Aorta (tissue), 5 donors: ENCODE data around the gene RASGRP3. TPM values are rescaled to one million over a fixed set of nuclear protein-coding genes. Genes with fewer than 3 reads are reported as not detected.
"Not testable (repeated sequence)": the region's sequence is repeated elsewhere in the genome, so short reads cannot be mapped to it uniquely, and the experiment has no call there.

Experiments used
- ATAC-seq: fragments of 200-7000 bp; cut with Tn5 transposase; one replicate; pipeline ENCODE4 v1.9.1; 2022; ENCODE audit warnings: moderate library complexity; ENCODE audit not compliant: low FRiP score
- DNase-seq, 2 donors: peaks; one replicate each; pipeline ENCODE4 v3.0.0-alpha.2; 2020
- H3K27ac ChIP-seq, 2 donors: one replicate each; pipeline ENCODE4 v1.5.1; 2013; ENCODE audit warnings: low read length in 2 of 2, mild to moderate bottlenecking in 2 of 2, moderate library complexity in 2 of 2, control low read depth in 1 of 2, inconsistent platforms in 1 of 2, low read depth in 1 of 2
- H3K27me3 ChIP-seq, 2 donors: one replicate each; pipeline ENCODE4 v1.6.1; 2013; ENCODE audit warnings: control low read depth in 1 of 2, low read length in 1 of 2, mild to moderate bottlenecking in 1 of 2, moderate library complexity in 1 of 2; ENCODE audit not compliant: insufficient read depth in 2 of 2, control insufficient read depth in 1 of 2
- H3K36me3 ChIP-seq, 2 donors: one replicate each; pipeline ENCODE4 v1.6.1; 2013; ENCODE audit warnings: control low read depth in 1 of 2, low read length in 1 of 2, mild to moderate bottlenecking in 1 of 2; ENCODE audit not compliant: insufficient read depth in 2 of 2, control insufficient read depth in 1 of 2
- H3K4me1 ChIP-seq, 2 donors: one replicate each; pipeline ENCODE4 v1.6.1; 2013; ENCODE audit warnings: low read length in 2 of 2, control low read depth in 1 of 2, mild to moderate bottlenecking in 1 of 2, moderate library complexity in 1 of 2; ENCODE audit not compliant: insufficient read depth in 2 of 2, control insufficient read depth in 1 of 2
- H3K4me3 ChIP-seq, 2 donors: one replicate each; pipeline ENCODE4 v1.5.1; 2013; ENCODE audit warnings: low read length in 2 of 2, control low read depth in 1 of 2, mild to moderate bottlenecking in 1 of 2
- H3K9me3 ChIP-seq: one replicate; pipeline ENCODE4 v1.6.1; 2013; ENCODE audit warnings: mild to moderate bottlenecking, low read length; ENCODE audit not compliant: control insufficient read depth
- WGBS, 2 donors: extraction: QIAGEN DNeasy Blood & Tissue Kit; methylation state at CpG; one replicate each; pipeline ENCODE4 v1.1.7; 2013; 5-methylcytosine and 5-hydroxymethylcytosine counted together
- intact Hi-C, 2 donors: fragments of 100-400 bp; cut with DNase I; formaldehyde crosslinking; loops; one replicate each; pipeline versions ENCODE4 v1.14.2 to v1.15.0; 2022
- polyA plus RNA-seq, 2 donors: library from polyadenylated mRNA; stranded (reverse); fragments of 200-250 nt; gene quantifications; one replicate each; pipeline ENCODE4 v1.2.3, GENCODE V29; 2013
- total RNA-seq, 2 donors: library from RNA; stranded (reverse); fragmentation: NEBNext Ultra II Directional; extraction: Animal tissue kit (Norgen Biotek cat#: 25700); gene quantifications; one replicate each; pipeline ENCODE4 v1.2.1, GENCODE V29; 2021
- donor health status: healthy with polysubstance abuse.
- donor health status: Bipolar disorder and iron deficiency.
- donor health status: DM: no; HTN: no; CAD: no.
- donor health status: DM: no; HTN: no; CAD: no.
- donor health status: DM: yes; HTN: yes; CAD: no.

RASGRP3 gene
- total and polyA plus RNA-seq, 4 donors = 0.46 to 22.3 (median 7.9) TPM

DNA sequence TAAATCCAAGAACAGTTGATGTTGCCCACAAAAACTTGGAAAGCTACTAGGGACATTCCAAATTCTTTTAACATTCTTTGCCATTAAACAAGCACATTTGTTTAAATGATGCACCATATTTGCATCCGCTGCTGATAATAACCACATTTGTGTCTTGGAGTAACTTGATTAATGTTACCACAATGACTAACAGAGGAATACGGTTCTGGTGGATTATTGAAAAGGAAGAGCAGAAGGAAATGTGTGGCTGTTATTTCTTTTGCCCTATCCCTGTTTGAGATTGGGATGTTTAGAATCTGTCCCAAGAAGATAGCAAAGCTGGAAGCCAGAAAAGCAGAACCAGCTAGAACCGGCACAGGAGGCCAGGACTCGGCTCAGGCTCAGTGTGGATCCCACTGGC is 39.2 kb upstream of the RASGRP3 start:
- DNase-seq (no peak), ATAC-seq (no peak)
- WGBS, 2 donors = 25 to 27% methylated on average over 4 of the region's 4 CpGs
- Histone ChIP-seq H3K27ac (no peak overlapping the region), H3K4me1 (no peaks in the 10 kb centered on the region), H3K4me3 (no peak overlapping the region), H3K27me3 (no peaks in the 10 kb centered on the region), H3K36me3 (no peaks in the 10 kb centered on the region), H3K9me3 (no peaks in the 10 kb centered on the region)
- intact Hi-C loops = no loop called here

- no peak overlapping the region for H3K4me3 ChIP-seq
Observed at GRCh38 chr2:33437815-33438214, 38.6 kb upstream of the RASGRP3 start.

DNA sequence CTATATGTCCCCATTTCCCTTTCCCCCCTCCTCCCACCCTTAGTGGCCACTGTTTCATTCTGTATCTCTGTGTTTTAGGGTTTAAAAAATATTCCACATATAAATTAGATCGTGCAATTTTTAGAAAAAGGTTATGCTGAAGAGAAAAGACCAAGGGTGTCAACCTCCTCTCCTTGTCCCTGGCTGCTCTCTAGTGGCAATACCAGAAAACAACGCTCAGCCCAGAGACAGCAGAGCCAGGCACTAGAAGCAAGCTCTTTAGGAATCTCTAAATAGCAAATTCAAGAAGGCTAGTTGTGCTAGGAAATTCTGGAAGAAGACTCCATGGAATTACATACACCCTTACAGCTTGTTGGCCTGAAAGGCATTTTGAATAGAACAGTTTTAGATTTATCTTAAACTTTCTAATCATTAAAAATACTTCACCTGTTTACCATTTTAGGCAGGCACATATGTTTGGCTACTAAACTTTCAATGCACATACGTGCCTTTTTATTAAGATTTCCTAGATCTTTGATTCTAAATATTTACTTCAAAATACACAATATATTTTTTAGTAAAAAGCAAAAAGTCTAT is 35.1 kb upstream of the RASGRP3 start:
- Histone ChIP-seq H3K4me1 (no peaks in the 10 kb centered on the region), H3K9me3 (no peaks in the 10 kb centered on the region), H3K4me3 (no peak overlapping the region), H3K27ac (no peak overlapping the region), H3K27me3 (no peaks in the 10 kb centered on the region), H3K36me3 (no peaks in the 10 kb centered on the region)
- ATAC-seq = peak; percentile 86
- 22 to 25% methylated on average over 3 of the region's 3 CpGs for WGBS, 2 donors
- DNase-seq = peak in 1 of 2 donors; percentile 60
- intact Hi-C loops = loop anchor here (1.0 to 10.0 kb wide), 3 partner anchors 407 to 667 kb away; no protein-coding TSS in a partner anchor

More at GRCh38 chr2:33437815-33438214, 38.6 kb upstream of the RASGRP3 start:
- Histone ChIP-seq H3K4me1 (no peaks in the 10 kb centered on the region), H3K36me3 (no peaks in the 10 kb centered on the region), H3K9me3 (no peaks in the 10 kb centered on the region), H3K27ac (no peak overlapping the region), H3K27me3 (no peaks in the 10 kb centered on the region)
- intact Hi-C loops = no loop called here
- no peak for DNase-seq
- no peak for ATAC-seq
- WGBS, 2 donors = 55 to 60% methylated on average over 2 of the region's 2 CpGs

- not testable (repeated sequence) for H3K27ac ChIP-seq, DNase-seq, H3K9me3 ChIP-seq, H3K4me1 ChIP-seq, H3K27me3 ChIP-seq, H3K4me3 ChIP-seq, ATAC-seq, H3K36me3 ChIP-seq
- intact Hi-C loops = loop anchor here (5.0 to 10.0 kb wide), 2 partner anchors 410 to 667 kb away; no protein-coding TSS in a partner anchor
- WGBS, 2 donors = 92 to 93% methylated on average over 9 of the region's 9 CpGs
Observed at GRCh38 chr2:33442052-33442451, 34.4 kb upstream of the RASGRP3 start.

DNA sequence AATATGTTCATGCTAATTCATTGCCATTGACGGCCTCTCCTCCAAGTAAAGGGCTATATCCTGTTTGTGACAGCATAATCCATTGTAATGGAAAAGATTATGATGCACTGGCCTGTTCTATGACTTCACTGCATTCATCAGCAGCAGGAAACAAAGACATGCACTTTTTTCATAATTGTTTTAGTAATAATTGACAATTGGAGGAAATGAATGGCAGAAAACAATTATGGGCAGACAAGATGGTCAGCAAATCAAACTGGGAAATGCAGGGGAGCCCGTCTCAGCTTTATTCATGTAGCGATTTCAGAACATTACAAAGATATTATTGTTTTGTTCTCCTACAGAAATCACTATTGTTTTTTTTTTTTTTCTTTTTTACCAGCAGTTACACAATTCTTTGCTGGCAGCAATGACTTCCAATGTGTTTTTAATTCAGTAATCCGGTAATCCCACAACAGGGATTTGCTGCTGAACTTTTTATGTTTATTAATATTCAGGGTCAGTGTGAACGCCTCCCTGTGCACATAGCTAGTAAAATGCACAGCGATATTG is 33.8 kb upstream of the RASGRP3 start:
- no peaks in the 10 kb centered on the region for H3K27me3 ChIP-seq
- DNase-seq (no peak), ATAC-seq (peak; percentile 39)
- WGBS, 2 donors = 80 to 85% methylated on average over 6 of the region's 6 CpGs
- intact Hi-C loops = loop anchor here (5.0 to 10.0 kb wide), 2 partner anchors 410 to 668 kb away; no protein-coding TSS in a partner anchor
- no peaks in the 10 kb centered on the region for H3K36me3 ChIP-seq
- H3K27ac ChIP-seq = no peak overlapping the region
- H3K4me1 ChIP-seq = no peaks in the 10 kb centered on the region
- no peak overlapping the region for H3K4me3 ChIP-seq
- H3K9me3 ChIP-seq = no peaks in the 10 kb centered on the region

DNA sequence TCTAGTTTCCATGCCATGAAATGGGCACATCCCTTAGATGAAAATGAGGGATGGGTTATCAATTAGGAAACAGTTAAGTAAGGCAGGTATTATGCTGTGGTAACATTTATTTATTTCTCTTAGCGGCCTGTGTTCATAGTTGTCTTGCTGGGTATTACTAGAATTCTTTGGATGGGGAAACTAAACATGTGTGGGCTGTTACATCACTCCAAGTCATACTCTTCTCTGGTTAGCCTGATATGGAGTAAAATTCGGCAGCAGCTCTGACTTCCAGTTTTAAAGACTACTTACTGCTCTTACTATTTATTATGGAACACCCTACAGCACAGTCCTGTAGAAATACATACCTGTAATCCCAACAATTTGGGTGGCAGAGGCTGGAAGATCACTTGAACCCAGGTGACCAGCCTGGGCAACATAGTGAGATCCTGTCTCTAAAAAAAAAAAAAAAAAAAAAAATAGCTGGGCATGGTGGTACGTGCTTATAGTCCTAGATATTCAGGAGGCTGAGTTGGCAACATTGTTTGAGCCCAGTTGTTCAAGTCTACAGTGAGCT is 33.1 kb upstream of the RASGRP3 start:
- no peaks in the 10 kb centered on the region for H3K4me1 ChIP-seq
- no peaks in the 10 kb centered on the region for H3K27me3 ChIP-seq
- H3K36me3 ChIP-seq = no peaks in the 10 kb centered on the region
- ATAC-seq = no peak
- intact Hi-C loops = loop anchor here (5.0 to 10.0 kb wide), 2 partner anchors 411 to 669 kb away; no protein-coding TSS in a partner anchor
- no peak overlapping the region for H3K4me3 ChIP-seq
- no peak for DNase-seq
- WGBS, 2 donors = 74 to 76% methylated on average over 3 of the region's 3 CpGs
- no peak overlapping the region for H3K27ac ChIP-seq
- H3K9me3 ChIP-seq = no peaks in the 10 kb centered on the region

- Histone ChIP-seq H3K27ac (no peak overlapping the region), H3K27me3 (no peaks in the 10 kb centered on the region), H3K4me3 (no peak overlapping the region), H3K4me1 (no peaks in the 10 kb centered on the region), H3K9me3 (no peaks in the 10 kb centered on the region), H3K36me3 (no peaks in the 10 kb centered on the region)
- ATAC-seq = no peak
- intact Hi-C loops = loop anchor here (5.0 to 10.0 kb wide), 2 partner anchors 413 to 670 kb away; no protein-coding TSS in a partner anchor
- DNase-seq = no peak
- whole genome bisulfite sequencing, 2 donors = 47 to 50% methylated on average over 2 of the region's 2 CpGs
Observed at GRCh38 chr2:33444967-33445366, 31.5 kb upstream of the RASGRP3 start.

DNA sequence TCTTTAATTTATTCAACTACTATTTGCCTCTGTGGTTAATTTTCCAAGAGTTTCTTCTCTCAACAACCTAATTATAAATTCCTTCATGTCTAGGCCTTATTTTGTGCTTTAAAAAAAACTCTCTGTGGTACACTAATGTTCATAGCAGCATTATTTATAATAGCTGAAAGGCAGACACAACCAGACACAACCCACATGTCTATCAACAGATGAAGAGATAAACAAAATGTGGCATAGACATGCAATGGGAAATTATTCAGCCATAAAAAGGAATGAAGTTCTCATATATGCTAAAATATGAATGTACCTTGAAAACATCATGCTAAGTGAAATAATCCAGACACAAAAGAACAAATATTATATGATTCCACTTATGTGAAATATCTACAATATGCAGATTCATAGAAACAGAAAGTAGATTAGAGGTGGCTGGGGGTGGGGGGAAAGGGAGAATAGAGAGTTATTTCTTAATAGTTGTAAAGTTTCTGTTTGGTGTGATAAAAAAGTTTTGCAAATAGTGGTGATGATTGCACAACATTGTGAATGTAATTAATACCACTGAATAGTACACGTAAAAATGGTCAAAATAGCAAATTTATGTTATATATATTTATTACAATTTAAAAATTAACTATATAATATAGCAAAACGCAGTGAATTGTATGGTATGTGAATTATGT is 28.1 kb upstream of the RASGRP3 start:
- intact Hi-C loops = loop anchor here in 1 of 2 donors (10.0 kb wide), 1 partner anchor 674 kb away; no protein-coding TSS in a partner anchor
- DNase-seq = no peak
- Histone ChIP-seq H3K36me3 (no peaks in the 10 kb centered on the region), H3K4me1 (no peaks in the 10 kb centered on the region), H3K9me3 (peaks cover 5% of the 10 kb centered on the region), H3K4me3 (no peak overlapping the region), H3K27ac (no peak overlapping the region), H3K27me3 (no peaks in the 10 kb centered on the region)
- WGBS, 2 donors = 90 to 91% methylated on average over 2 of the region's 2 CpGs
- ATAC-seq = no peak
